ENCODE results near the gene SH3RF3.

SH3RF3 gene

GRCh38 chr2:109324861-109325260 lies 195.9 kb downstream of the SH3RF3 start:
- TF ChIP-seq CTCF (IDR thresholded peaks at IDR 0.05; ENCODE audit: low read depth, low read length, missing control alignments), result no peak
- H3K4me3 ChIP-seq (ENCODE audit: low read depth, low read length), result no peak overlapping the region
- DNase-seq (ENCODE audit: low read depth), result no peak

DNA sequence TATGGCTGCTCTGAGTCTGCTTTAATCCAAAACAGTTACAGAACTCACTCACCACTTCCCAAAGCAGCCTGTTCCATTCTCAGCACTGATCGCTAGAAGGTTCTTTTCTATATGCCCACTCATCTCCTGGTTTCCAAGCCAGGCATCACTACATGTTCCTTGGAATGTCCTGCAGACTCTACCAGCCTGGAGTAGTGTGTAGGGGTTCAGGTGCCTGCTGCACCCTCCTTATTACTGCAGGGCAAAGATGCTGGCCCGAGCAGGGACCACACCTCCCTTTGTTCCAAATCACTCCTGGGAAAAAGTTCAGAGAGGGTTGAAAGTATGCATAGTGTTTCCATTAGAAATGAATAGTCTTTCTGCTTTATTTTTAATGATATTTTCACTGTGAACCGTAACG lies 196.6 kb downstream of the SH3RF3 start:
- DNase-seq (ENCODE audit: low read depth), result no peak
- no peak for TF ChIP-seq CTCF (IDR thresholded peaks at IDR 0.05; ENCODE audit: low read depth, low read length, missing control alignments)
- no peak overlapping the region for H3K4me3 ChIP-seq (ENCODE audit: low read depth, low read length)

GRCh38 chr2:109326306-109326705 lies 197.3 kb downstream of the SH3RF3 start:
- no peak for TF ChIP-seq CTCF (IDR thresholded peaks at IDR 0.05; ENCODE audit: low read depth, low read length, missing control alignments)
- H3K4me3 ChIP-seq (ENCODE audit: low read depth, low read length), result no peak overlapping the region
- DNase-seq (ENCODE audit: low read depth), result no peak

DNA sequence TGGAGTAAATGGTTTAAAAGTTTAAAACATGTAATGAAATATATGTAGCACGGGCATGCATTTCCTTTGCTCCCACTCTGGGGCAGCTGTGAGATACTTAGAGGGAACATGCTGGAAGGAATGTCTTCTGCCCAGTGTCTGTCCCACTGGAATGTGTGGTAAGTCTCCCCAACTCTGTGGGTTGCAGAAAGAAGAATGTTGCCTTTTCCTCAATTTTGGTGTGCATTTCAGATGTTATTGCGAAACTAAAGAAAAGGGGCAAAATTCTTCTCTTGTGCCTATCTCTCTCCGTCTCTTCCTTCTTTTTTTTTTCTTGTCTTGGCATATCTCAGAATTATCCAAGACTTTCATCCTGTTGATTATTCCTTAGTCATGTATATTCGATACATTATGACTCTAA lies 201.1 kb downstream of the SH3RF3 start:
- no peak overlapping the region for H3K4me3 ChIP-seq (ENCODE audit: low read depth, low read length)
- no peak for TF ChIP-seq CTCF (IDR thresholded peaks at IDR 0.05; ENCODE audit: low read depth, low read length, missing control alignments)
- DNase-seq (ENCODE audit: low read depth), result no peak

GRCh38 chr2:109331081-109331480 lies 202.1 kb downstream of the SH3RF3 start:
- no peak for DNase-seq (ENCODE audit: low read depth)
- TF ChIP-seq CTCF (IDR thresholded peaks at IDR 0.05; ENCODE audit: low read depth, low read length, missing control alignments), result no peak

DNA sequence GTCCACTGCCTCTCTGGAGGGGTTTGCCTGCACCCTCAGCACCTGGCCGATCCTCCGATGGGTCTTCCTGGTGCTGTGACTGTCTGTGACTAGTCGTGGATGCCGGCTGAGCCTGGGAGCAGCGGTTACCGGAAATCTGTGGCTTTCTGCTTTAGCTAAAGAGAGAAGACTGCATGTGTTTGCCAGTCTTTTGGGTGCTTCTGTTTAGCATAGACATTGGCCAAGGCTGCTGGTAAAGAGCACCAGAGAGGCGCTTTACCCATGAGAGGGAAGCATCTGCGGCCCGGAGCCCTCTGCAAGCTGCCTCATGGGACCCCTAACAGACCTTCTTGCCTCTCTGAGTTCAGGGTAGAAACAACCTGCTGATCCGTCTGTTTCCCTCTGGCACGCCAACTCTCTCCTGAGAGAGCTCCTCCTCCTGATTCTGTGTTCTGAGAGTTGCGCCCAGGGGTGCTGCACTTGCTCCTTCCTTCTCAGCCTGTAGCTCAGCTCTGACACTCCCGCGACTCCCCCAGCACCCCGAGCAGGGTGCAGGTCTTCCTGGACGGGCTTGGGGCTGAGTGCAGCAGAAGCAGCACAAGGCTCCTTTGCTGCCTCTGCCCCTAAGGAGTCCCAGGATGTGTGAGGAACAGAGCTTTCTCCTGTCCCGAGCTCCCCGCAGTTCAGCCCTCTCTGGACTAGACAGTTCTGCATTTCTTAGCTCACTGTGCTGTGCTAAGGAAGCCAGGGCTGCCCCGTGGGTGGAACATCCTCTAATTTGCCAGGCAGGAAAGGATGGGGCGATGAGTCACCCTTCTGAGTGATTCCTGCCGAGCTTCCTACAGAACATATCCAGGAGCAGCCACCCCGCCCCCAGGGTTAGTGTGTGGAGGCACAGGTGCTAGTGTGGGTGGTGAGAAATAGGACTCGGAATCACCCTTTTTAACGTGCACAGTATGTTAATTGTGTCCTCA lies 203.2 kb downstream of the SH3RF3 start:
- no peak for DNase-seq (ENCODE audit: low read depth)
- TF ChIP-seq CTCF (IDR thresholded peaks at IDR 0.05; ENCODE audit: low read depth, low read length, missing control alignments), result no peak
- H3K4me3 ChIP-seq (ENCODE audit: low read depth, low read length), result no peak overlapping the region

More at GRCh38 chr2:109331081-109331480, 202.1 kb downstream of the SH3RF3 start:
- no peak overlapping the region for H3K4me3 ChIP-seq (ENCODE audit: low read depth, low read length)

DNA sequence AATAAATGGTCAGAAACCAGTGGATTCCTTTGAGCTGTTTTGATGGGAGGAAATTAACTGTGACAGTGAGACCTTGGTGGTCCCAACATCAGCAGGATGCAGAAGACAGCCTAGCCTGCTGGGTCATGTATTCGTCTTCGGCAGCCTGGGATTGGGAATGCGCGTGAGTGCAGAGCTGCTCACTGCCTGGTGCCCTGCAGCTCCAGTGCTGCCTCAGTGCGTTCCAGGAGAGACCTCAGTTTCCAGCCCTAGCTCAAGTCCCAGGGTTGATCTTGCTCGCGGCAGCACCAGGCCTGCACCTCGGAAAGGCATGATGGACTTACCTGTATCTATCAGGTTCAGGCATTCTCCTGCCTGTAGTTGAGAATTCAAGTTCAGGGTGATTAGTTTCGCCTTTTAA lies 203.9 kb downstream of the SH3RF3 start:
- DNase-seq (ENCODE audit: low read depth), result no peak
- no peak for TF ChIP-seq CTCF (IDR thresholded peaks at IDR 0.05; ENCODE audit: low read depth, low read length, missing control alignments)
- no peak overlapping the region for H3K4me3 ChIP-seq (ENCODE audit: low read depth, low read length)
